ENCODE data around the gene U2AF2. TPM values are rescaled to one million over a fixed set of nuclear protein-coding genes. Genes with fewer than 3 reads are reported as not detected.

U2AF2 gene
- total RNA-seq, 1 experiment from 2014 or later: 321 TPM

GRCh38 chr19:55692681-55693081 is 37.8 kb downstream of the U2AF2 start:
- no peak overlapping the region for H3K56ac ChIP-seq (ENCODE audit: insufficient read length, low read depth, low read length)
- no CpG with 5 or more reads among the region's 19 CpGs for WGBS (ENCODE audit: extremely low coverage, insufficient read length, low lambda C conversion rate)
- H4K8ac ChIP-seq (replicated peaks; ENCODE audit: insufficient read length, low read depth, low read length): no peak overlapping the region
- H3K9me3 ChIP-seq (ENCODE audit: control insufficient read depth, low read depth, low read length): no peaks in the 10 kb centered on the region
- no peak overlapping the region for H2BK20ac ChIP-seq (ENCODE audit: low read depth, low read length, poor library complexity, severe bottlenecking)
- no peak for DNase-seq
- H3K4me2 ChIP-seq (ENCODE audit: insufficient read depth, insufficient read length, low read length): no peak overlapping the region
- Mint-ChIP-seq H3K4me3 (no peak overlapping the region), H3K27me3 (ENCODE audit: low read depth) (no peaks in the 10 kb centered on the region), H3K36me3 (ENCODE audit: insufficient read depth in 1 of 3, low read depth in 3 of 3) (peaks cover 24 to 65% (median 62%) of the 10 kb centered on the region in 3 experiments; a peak in 6 of 7 replicates), H3K4me1 (no peaks in the 10 kb centered on the region), H3K9me3 (no peaks in the 10 kb centered on the region), H3K27ac (no peak overlapping the region)
- no peaks in the 10 kb centered on the region for H3K23me2 ChIP-seq (ENCODE audit: insufficient read length, low read depth, low read length, poor library complexity, severe bottlenecking)
- H3K9ac ChIP-seq (ENCODE audit: extremely low read depth, insufficient read length, low read length): no peak overlapping the region
- no peak overlapping the region for H4K91ac ChIP-seq (ENCODE audit: insufficient read length, low read depth, low read length)
- no peak overlapping the region for H2AK5ac ChIP-seq (ENCODE audit: insufficient read length, low read length)
- H3K23ac ChIP-seq (ENCODE audit: insufficient read length, low read depth, low read length): no peak overlapping the region
- TF ChIP-seq CTCF (conservative IDR thresholded peaks at IDR 0.05): no peak
- no peak overlapping the region for H2BK120ac ChIP-seq (ENCODE audit: low read depth, low read length, poor library complexity, severe bottlenecking)
- H3K4ac ChIP-seq (ENCODE audit: low read depth, low read length): no peak overlapping the region
- no peak overlapping the region for H3T11ph ChIP-seq (ENCODE audit: low read length)
- H3K79me2 ChIP-seq (ENCODE audit: insufficient read depth, low read length): no peaks in the 10 kb centered on the region
- H4K5ac ChIP-seq (ENCODE audit: insufficient read length, low read depth, low read length): no peak overlapping the region
- no peak overlapping the region for H2AFZ ChIP-seq (ENCODE audit: low read length)
- H3K79me1 ChIP-seq (ENCODE audit: insufficient read depth, low read depth, low read length, poor library complexity, severe bottlenecking): no peaks in the 10 kb centered on the region
- H2BK15ac ChIP-seq (ENCODE audit: low read depth, low read length): no peak overlapping the region
- H3K18ac ChIP-seq (ENCODE audit: insufficient read length, low read depth, low read length): no peak overlapping the region
- H2BK5ac ChIP-seq (ENCODE audit: insufficient read length, low read length): no peak overlapping the region
- no peaks in the 10 kb centered on the region for H3K27me3 ChIP-seq (ENCODE audit: insufficient read depth, low read length)
- H3K4me1 ChIP-seq (ENCODE audit: insufficient read depth, low read length): no peaks in the 10 kb centered on the region
- H3K27ac ChIP-seq (ENCODE audit: insufficient read length, low read depth, low read length): no peak overlapping the region
- H3K14ac ChIP-seq (ENCODE audit: insufficient read depth, low read length): no peak overlapping the region
- no peaks in the 10 kb centered on the region for H4K20me1 ChIP-seq (ENCODE audit: control insufficient read depth, insufficient read depth, insufficient read length)
- no peak overlapping the region for H2BK12ac ChIP-seq (ENCODE audit: insufficient read length, low read depth, low read length)
